Prostate gland (tissue), 2 donors: Measurements from ENCODE around the gene MFSD12.

Experiments
- CTCF ChIP-seq, 4 experiments: fragments of 200-600 bp in 2 of 4; fragments of 450-650 bp in 2 of 4; sonication (generic) in 2 of 4; IDR thresholded peaks; 1 replicate in 3 of 4; 2 replicates in 1 of 4; pipeline ENCODE4 v1.5.1; 2016 to 2019; ENCODE audit warnings: antibody characterized with exemption in 4 of 4, mild to moderate bottlenecking in 2 of 4, moderate library complexity in 2 of 4
- POLR2A ChIP-seq: fragments of 450-650 bp; IDR thresholded peaks from one replicate; pipeline ENCODE4 v1.6.1; 2016; ENCODE audit warnings: antibody characterized with exemption, mild to moderate bottlenecking

GRCh38 chr19:3554254-3555083, 2.9 kb downstream of the MFSD12 start:
- TF ChIP-seq CTCF (IDR thresholded peaks at IDR 0.05) (no peak), POLR2A (no peak)
